Left lung (tissue), 10 donors: ENCODE measurements around the gene ZNF487. TPM values are rescaled to one million over a fixed set of nuclear protein-coding genes. Genes with fewer than 3 reads are reported as not detected.
A peak's percentile ranks its signal among the peaks of the same experiment; 100 is the strongest.

Source experiments
- ATAC-seq: fragments of 200-7000 bp; cut with Tn5 transposase; one replicate; pipeline ENCODE4 v1.9.1; 2020; ENCODE audit warnings: moderate library complexity
- DNase-seq, 4 donors: peaks; one replicate each; pipeline ENCODE4 v3.0.0-alpha.2; 2013 to 2020
- H3K27ac ChIP-seq, 2 donors: fragments of 200-600 bp; sonication (generic) in 1 of 2; one replicate each; pipeline versions ENCODE4 v1.5.0 to v1.8.0; 2020 to 2021
- H3K27me3 ChIP-seq, 2 donors: fragments of 200-600 bp; sonication (generic) in 1 of 2; one replicate each; pipeline versions ENCODE4 v1.5.0 to v1.8.0; 2020 to 2021
- H3K36me3 ChIP-seq, 2 donors: fragments of 200-600 bp; sonication (generic) in 1 of 2; one replicate each; pipeline versions ENCODE4 v1.5.0 to v1.8.0; 2020 to 2021
- H3K4me1 ChIP-seq, 2 donors: fragments of 200-600 bp; one replicate each; pipeline ENCODE4 v1.8.0; 2021
- H3K4me3 ChIP-seq, 2 donors: fragments of 200-600 bp; sonication (generic) in 1 of 2; one replicate each; pipeline versions ENCODE4 v1.5.0 to v1.8.0; 2020 to 2021; ENCODE audit warnings: mild to moderate bottlenecking in 1 of 2
- H3K9me3 ChIP-seq, 2 donors: fragments of 200-600 bp; sonication (generic) in 1 of 2; one replicate each; pipeline versions ENCODE4 v1.5.0 to v1.8.0; 2020 to 2021
- CTCF ChIP-seq, 2 donors: fragments of 200-600 bp; sonication (generic) in 1 of 2; IDR thresholded peaks; one replicate each; pipeline versions ENCODE4 v1.5.0 to v1.8.0; 2021; ENCODE audit warnings: antibody characterized with exemption in 2 of 2
- intact Hi-C, 2 donors: fragments of 100-400 bp; cut with DNase I; formaldehyde crosslinking; loops; one replicate each; pipeline versions ENCODE4 v1.11.2 to v1.14.2; 2022
- polyA plus RNA-seq, 6 donors: library from polyadenylated mRNA; unstranded; fragments of 120-200 nt; gene quantifications; one replicate each; pipeline ENCODE4 v1.2.1, GENCODE V29; 2013; ENCODE audit not compliant: insufficient read length in 6 of 6
- total RNA-seq, 2 donors: library from RNA; stranded (reverse); fragmentation: NEBNext Ultra II Directional; extraction: Animal tissue kit (Norgen Biotek cat#: 25700); gene quantifications; one replicate each; pipeline ENCODE4 v1.2.1, GENCODE V29; 2021
- donor health status: DM: no; HTN: yes; CAD: no.
- donor health status: DM: no; HTN: no; CAD: no.

The ZNF487 gene
- total and polyA plus RNA-seq, 8 donors, result 4.4 to 11.3 (median 9.4) TPM

GRCh38 chr10:43394868-43395267 lies 42.0 kb upstream of the ZNF487 start:
- intact Hi-C loops, result loop anchor here in 1 of 2 donors (5.0 kb wide), 1 partner anchor 42 kb away; the partner anchor contains the start of gene ZNF487
- TF ChIP-seq CTCF (IDR thresholded peaks at IDR 0.05), result no peak
- H3K4me3 ChIP-seq, result peak overlapping the region in 1 of 2 donors; percentile 68
- peak in 1 of 4 donors; percentile 2 for DNase-seq
- H3K36me3 ChIP-seq, result peaks cover 0 to 59% of the 10 kb centered on the region in 2 donors
- no peaks in the 10 kb centered on the region for H3K27me3 ChIP-seq
- no peak for ATAC-seq
- H3K4me1 ChIP-seq, result peaks cover 17 to 64% of the 10 kb centered on the region in 2 donors
- peak overlapping the region in 1 of 2 donors; percentile 74 for H3K27ac ChIP-seq
- H3K9me3 ChIP-seq, result no peaks in the 10 kb centered on the region

GRCh38 chr10:43395571-43396060 lies 41.3 kb upstream of the ZNF487 start:
- Histone ChIP-seq H3K36me3 (peaks cover 0 to 55% of the 10 kb centered on the region in 2 donors), H3K9me3 (no peaks in the 10 kb centered on the region), H3K4me1 (peaks cover 17 to 72% of the 10 kb centered on the region in 2 donors), H3K27ac (peak overlapping the region; percentile 98 to 99), H3K4me3 (peak overlapping the region; percentile 54 to 68), H3K27me3 (no peaks in the 10 kb centered on the region)
- no peak for TF ChIP-seq CTCF (IDR thresholded peaks at IDR 0.05)
- peak in 1 of 4 donors; percentile 42 for DNase-seq
- intact Hi-C loops, result loop anchor here in 1 of 2 donors (5.0 kb wide), 1 partner anchor 42 kb away; the partner anchor contains the start of gene ZNF487
- ATAC-seq, result peak; percentile 1

- peak overlapping the region; percentile 98 to 99 for H3K27ac ChIP-seq
- H3K9me3 ChIP-seq, result no peaks in the 10 kb centered on the region
- no peaks in the 10 kb centered on the region for H3K27me3 ChIP-seq
- peak overlapping the region; percentile 54 to 68 for H3K4me3 ChIP-seq
- intact Hi-C loops, result loop anchor here in 1 of 2 donors (5.0 kb wide), 1 partner anchor 41 kb away; the partner anchor contains the start of gene ZNF487
- peaks cover 21 to 79% of the 10 kb centered on the region in 2 donors for H3K4me1 ChIP-seq
- DNase-seq (peak; percentile 75 to 95 (median 87)), ATAC-seq (peak; percentile 94)
- TF ChIP-seq CTCF (IDR thresholded peaks at IDR 0.05), result no peak
- H3K36me3 ChIP-seq, result peaks cover 0 to 48% of the 10 kb centered on the region in 2 donors
Measured at GRCh38 chr10:43396061-43396927, 40.6 kb upstream of the ZNF487 start.

- ATAC-seq (peak; percentile 89), DNase-seq (peak; percentile 75 to 97 (median 90))
- Histone ChIP-seq H3K9me3 (no peaks in the 10 kb centered on the region), H3K4me3 (peak overlapping the region; percentile 54 to 68), H3K27me3 (no peaks in the 10 kb centered on the region), H3K36me3 (peaks cover 0 to 41% of the 10 kb centered on the region in 2 donors), H3K4me1 (peaks cover 27 to 81% of the 10 kb centered on the region in 2 donors), H3K27ac (peak overlapping the region; percentile 98 to 99)
- no peak for TF ChIP-seq CTCF (IDR thresholded peaks at IDR 0.05)
- intact Hi-C loops, result loop anchor here in 1 of 2 donors (5.0 kb wide), 1 partner anchor 40 kb away; the partner anchor contains the start of gene ZNF487
Measured at GRCh38 chr10:43396928-43397624, 39.8 kb upstream of the ZNF487 start.
